Chondrocyte (in vitro differentiated cells): Measurements from ENCODE around the gene FMO1. TPM values are rescaled to one million over a fixed set of nuclear protein-coding genes. Genes with fewer than 3 reads are reported as not detected.

Source experiments
- total RNA-seq: library from RNA; stranded (reverse); gene quantifications from 3 replicates; pipeline ENCODE4 v1.2.1, GENCODE V29; 2021

Gene FMO1
- total RNA-seq, 1 donor from 2014 or later = 0.65 TPM

Other genes with a start within 250 kb of the FMO1 start
- 0.21 to 0.31 TPM (median 0.27 TPM) in 3 replicates for gene FMO3, start 157.6 kb upstream of the FMO1 start, total RNA-seq
- gene FMO2, start 63.2 kb upstream of the FMO1 start, total RNA-seq = 0.24 to 0.87 TPM (median 0.55 TPM) in 3 replicates
- gene FMO4, start 65.7 kb downstream of the FMO1 start, total RNA-seq = 2.2 to 3.5 TPM (median 2.6 TPM) in 3 replicates
- 131 to 153 TPM (median 146 TPM) in 3 replicates for gene PRRC2C, start 237.0 kb downstream of the FMO1 start, total RNA-seq